Natural killer cell (primary cell): ENCODE results near the gene GSTM1. TPM values are rescaled to one million over a fixed set of nuclear protein-coding genes. Genes with fewer than 3 reads are reported as not detected.
"Not testable (repeated sequence)": the region's sequence is repeated elsewhere in the genome, so short reads cannot be mapped to it uniquely, and the experiment has no call there.

ENCODE experiments used
- ATAC-seq, 3 donors: fragments of 150-1000 bp in 2 of 3; fragments of 200-7000 bp in 1 of 3; cut with Tn5 transposase; 1 replicate in 1 of 3; 2 replicates in 2 of 3; pipeline ENCODE4 v1.10.0; 2021; ENCODE audit warnings: mild to moderate bottlenecking in 2 of 3, moderate library complexity in 2 of 3
- DNase-seq, 2 donors: peaks; one replicate each; pipeline versions ENCODE4 v3.0.0 to v3.0.0-alpha.2; 2013 to 2021; ENCODE audit warnings: mixed read lengths in 1 of 2
- H3K27ac ChIP-seq: one replicate; pipeline ENCODE4 v1.5.1; 2013; ENCODE audit warnings: mild to moderate bottlenecking, low read length
- H3K27me3 ChIP-seq: one replicate; pipeline ENCODE4 v1.6.1; 2013; ENCODE audit warnings: low read length; ENCODE audit not compliant: control insufficient read depth, insufficient read depth
- H3K36me3 ChIP-seq: one replicate; pipeline ENCODE4 v1.6.1; 2013; ENCODE audit warnings: low read length; ENCODE audit not compliant: control insufficient read depth, insufficient read depth
- H3K4me1 ChIP-seq: one replicate; pipeline ENCODE4 v1.6.1; 2013; ENCODE audit warnings: low read length; ENCODE audit not compliant: control insufficient read depth, insufficient read depth
- H3K4me3 ChIP-seq: one replicate; pipeline ENCODE4 v1.5.1; 2013; ENCODE audit warnings: low read length
- H3K9me3 ChIP-seq: one replicate; pipeline ENCODE4 v1.6.1; 2013; ENCODE audit warnings: low read length; ENCODE audit not compliant: control insufficient read depth, insufficient read depth
- H3K27ac Mint-ChIP-seq, 2 donors: one replicate each; pipeline ENCODE4 v1.8.0; 2022; ENCODE audit warnings: mild to moderate bottlenecking in 2 of 2, mixed read lengths in 2 of 2, moderate library complexity in 1 of 2
- H3K27me3 Mint-ChIP-seq, 2 donors: one replicate each; pipeline ENCODE4 v1.8.0; 2022; ENCODE audit warnings: low read depth in 2 of 2, mixed read lengths in 2 of 2
- H3K36me3 Mint-ChIP-seq: one replicate; pipeline ENCODE4 v1.8.0; 2022; ENCODE audit warnings: mixed read lengths
- H3K4me1 Mint-ChIP-seq, 2 donors: one replicate each; pipeline ENCODE4 v1.8.0; 2022; ENCODE audit warnings: mixed read lengths in 2 of 2
- H3K4me3 Mint-ChIP-seq: one replicate; pipeline ENCODE4 v1.8.0; 2022; ENCODE audit warnings: mild to moderate bottlenecking, moderate library complexity, mixed read lengths
- H3K9me3 Mint-ChIP-seq, 2 donors: one replicate each; pipeline ENCODE4 v1.8.0; 2022; ENCODE audit warnings: mixed read lengths in 2 of 2
- CTCF ChIP-seq: fragments of 200-600 bp; IDR thresholded peaks from one replicate; pipeline ENCODE4 v1.8.0; 2022; ENCODE audit warnings: antibody characterized with exemption
- WGBS: methylation state at CpG from one replicate; pipeline ENCODE4 v1.1.7; 2013; ENCODE audit warnings: missing lambda C conversion rate; ENCODE audit not compliant: insufficient coverage; 5-methylcytosine and 5-hydroxymethylcytosine counted together
- intact Hi-C: fragments of 100-400 bp; cut with micrococcal nuclease; formaldehyde crosslinking; loops from one replicate; pipeline ENCODE4 v1.14.2; 2022
- total RNA-seq, 4 donors: library from RNA; stranded (reverse); fragments of 120-200 nt in 1 of 4; gene quantifications; one replicate each; pipeline versions ENCODE4 v1.2.3 to v1.2.4, GENCODE V29; 2013 to 2022

GSTM1 gene
- total RNA-seq, 3 donors from 2014 or later (not counting 1 experiment from before 2014, with no cell fraction given): 31.9 to 34.7 TPM; not detected in 1

- not testable (repeated sequence) for H3K27me3 Mint-ChIP-seq, DNase-seq, H3K4me3 Mint-ChIP-seq, H3K27ac Mint-ChIP-seq, H3K9me3 ChIP-seq, H3K9me3 Mint-ChIP-seq, H3K4me1 ChIP-seq, H3K27ac ChIP-seq, H3K4me3 ChIP-seq, H3K27me3 ChIP-seq, H3K36me3 ChIP-seq, ATAC-seq, H3K36me3 Mint-ChIP-seq
- intact Hi-C loops: loop anchor here (2.0 kb wide), 1 partner anchor 43 kb away; no protein-coding TSS in a partner anchor
- H3K4me1 Mint-ChIP-seq: peaks cover 0 to 17% of the 10 kb centered on the region in 2 donors
- WGBS: no CpG with 5 or more reads among the region's 4 CpGs
Measured at GRCh38 chr1:109685890-109686289, 1.7 kb upstream of the GSTM1 start.

- H3K27me3 Mint-ChIP-seq, H3K4me3 ChIP-seq, H3K36me3 Mint-ChIP-seq, H3K27me3 ChIP-seq, H3K9me3 Mint-ChIP-seq, H3K27ac ChIP-seq, H3K9me3 ChIP-seq, H3K36me3 ChIP-seq, ATAC-seq, H3K4me1 ChIP-seq, H3K4me3 Mint-ChIP-seq, DNase-seq: not testable (repeated sequence)
- 76% methylated on average over 4 of the region's 11 CpGs for WGBS
- intact Hi-C loops: loop anchor here (2.0 kb wide), 1 partner anchor 44 kb away; no protein-coding TSS in a partner anchor
- Mint-ChIP-seq H3K4me1 (peaks cover 0 to 17% of the 10 kb centered on the region in 2 donors), H3K27ac (peak overlapping the region in 1 of 2 donors; percentile 92)
Measured at GRCh38 chr1:109687109-109687508, 508 bp upstream of the GSTM1 start.

- H3K36me3 Mint-ChIP-seq: no peaks in the 10 kb centered on the region
- DNase-seq: no peak
- H3K9me3 Mint-ChIP-seq: peaks cover 0 to 2% of the 10 kb centered on the region in 2 donors
- intact Hi-C loops: no loop called here
- Histone ChIP-seq H3K4me3 (no peak overlapping the region), H3K27me3 (no peaks in the 10 kb centered on the region), H3K36me3 (no peaks in the 10 kb centered on the region), H3K4me1 (peaks cover 9% of the 10 kb centered on the region), H3K27ac (no peak overlapping the region), H3K9me3 (no peaks in the 10 kb centered on the region)
- H3K4me1 Mint-ChIP-seq: peaks cover 0 to 17% of the 10 kb centered on the region in 2 donors
- H3K27ac Mint-ChIP-seq: no peak overlapping the region
- no peak for TF ChIP-seq CTCF
- WGBS: no CpG with 5 or more reads among the region's 6 CpGs
- H3K4me3 Mint-ChIP-seq: no peak overlapping the region
- no peaks in the 10 kb centered on the region for H3K27me3 Mint-ChIP-seq
- no peak for ATAC-seq
Measured at GRCh38 chr1:109689844-109690405, 2.3 kb downstream of the GSTM1 start.

GRCh38 chr1:109691759-109692158 is 4.1 kb downstream of the GSTM1 start:
- ATAC-seq (no peak), DNase-seq (no peak)
- no peak overlapping the region for H3K27ac Mint-ChIP-seq
- H3K4me1 Mint-ChIP-seq: peaks cover 0 to 17% of the 10 kb centered on the region in 2 donors
- H3K9me3 ChIP-seq: no peaks in the 10 kb centered on the region
- H3K4me3 ChIP-seq: no peak overlapping the region
- intact Hi-C loops: no loop called here
- WGBS: no CpG with 5 or more reads among the region's 6 CpGs
- no peak overlapping the region for H3K4me3 Mint-ChIP-seq
- H3K36me3 ChIP-seq: no peaks in the 10 kb centered on the region
- TF ChIP-seq CTCF: no peak
- H3K36me3 Mint-ChIP-seq: no peaks in the 10 kb centered on the region
- no peak overlapping the region for H3K27ac ChIP-seq
- H3K27me3 Mint-ChIP-seq: no peaks in the 10 kb centered on the region
- no peaks in the 10 kb centered on the region for H3K9me3 Mint-ChIP-seq
- peaks cover 9% of the 10 kb centered on the region for H3K4me1 ChIP-seq
- no peaks in the 10 kb centered on the region for H3K27me3 ChIP-seq

- ATAC-seq, H3K36me3 Mint-ChIP-seq, H3K27me3 Mint-ChIP-seq, H3K4me1 ChIP-seq, H3K9me3 ChIP-seq, H3K27ac Mint-ChIP-seq, H3K4me1 Mint-ChIP-seq, H3K9me3 Mint-ChIP-seq, DNase-seq, H3K36me3 ChIP-seq, H3K4me3 ChIP-seq, H3K4me3 Mint-ChIP-seq, intact Hi-C loops, H3K27ac ChIP-seq, H3K27me3 ChIP-seq: not testable (repeated sequence)
- WGBS: no CpG with 5 or more reads among the region's 5 CpGs
Measured at GRCh38 chr1:109694400-109694799, 6.8 kb downstream of the GSTM1 start.

GRCh38 chr1:109695138-109695537 is 7.5 kb downstream of the GSTM1 start:
- intact Hi-C loops, H3K4me1 Mint-ChIP-seq, H3K4me3 Mint-ChIP-seq, DNase-seq, H3K36me3 Mint-ChIP-seq, H3K4me3 ChIP-seq, H3K27ac Mint-ChIP-seq, H3K9me3 ChIP-seq, H3K36me3 ChIP-seq, H3K4me1 ChIP-seq, ATAC-seq, H3K9me3 Mint-ChIP-seq, H3K27ac ChIP-seq, H3K27me3 ChIP-seq, H3K27me3 Mint-ChIP-seq: not testable (repeated sequence)
- no CpG with 5 or more reads among the region's 3 CpGs for WGBS
